HG02938 (cell line): ENCODE measurements around the gene FBXO39.
A peak's percentile ranks its signal among the peaks of the same experiment; 100 is the strongest.
"Not testable (repeated sequence)": the region's sequence is repeated elsewhere in the genome, so short reads cannot be mapped to it uniquely, and the experiment has no call there.

ENCODE experiments used
- ATAC-seq: cut with Tn5 transposase; IDR thresholded peaks from one replicate; pipeline ENCODE4 v1.9.1; 2021; ENCODE audit warnings: mild to moderate bottlenecking, moderate library complexity; ENCODE audit not compliant: unreplicated experiment

Gene FBXO39

DNA sequence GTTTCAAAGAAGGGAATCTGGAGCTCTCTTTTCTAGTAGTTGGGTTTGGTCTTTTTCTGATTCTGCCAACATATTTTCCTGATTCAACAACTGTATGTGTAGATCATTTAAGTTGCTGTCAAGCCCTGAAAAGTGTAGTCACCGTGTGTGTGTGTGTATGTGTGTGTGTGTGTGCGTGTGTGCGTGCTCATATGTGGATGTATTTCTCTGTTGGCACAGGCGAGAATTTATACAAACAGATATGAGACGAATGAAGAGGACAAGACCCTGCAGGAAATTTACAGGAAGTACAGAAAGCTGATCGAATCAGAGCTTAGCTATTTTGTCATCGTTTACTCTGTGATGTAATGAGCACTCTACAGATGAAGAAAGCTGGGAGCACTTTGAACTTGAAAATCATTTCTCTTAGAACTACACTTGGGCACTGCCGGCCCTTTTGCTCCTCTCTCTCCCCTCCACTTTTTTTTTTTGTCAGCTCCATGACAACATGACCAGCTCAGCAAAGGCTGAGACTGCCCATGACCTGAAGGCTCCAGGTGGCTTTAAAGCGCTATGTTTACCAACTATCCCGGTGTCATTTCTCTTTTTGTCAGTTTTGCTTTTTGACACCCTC is 11.2 kb downstream of the FBXO39 start:
- ATAC-seq: no peak

DNA sequence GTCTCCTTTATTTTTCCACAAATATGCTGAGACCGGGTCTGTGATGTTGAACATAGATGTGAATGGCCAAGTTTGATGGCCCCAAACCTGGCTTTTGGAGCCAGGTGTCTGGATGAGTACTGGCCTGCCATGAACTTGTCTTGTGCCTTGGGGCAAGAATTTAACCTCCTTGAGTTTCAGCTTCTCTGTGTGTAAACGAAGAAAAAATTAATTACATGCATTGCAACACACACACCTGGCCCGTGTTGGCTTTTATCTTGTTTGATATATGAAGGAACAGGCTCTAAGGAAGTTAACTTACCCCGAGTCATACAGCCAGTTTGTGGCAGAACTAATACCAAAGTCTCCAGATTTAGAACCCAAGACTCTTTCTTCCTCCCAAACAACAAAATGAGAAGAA is 13.1 kb downstream of the FBXO39 start:
- ATAC-seq: no peak

DNA sequence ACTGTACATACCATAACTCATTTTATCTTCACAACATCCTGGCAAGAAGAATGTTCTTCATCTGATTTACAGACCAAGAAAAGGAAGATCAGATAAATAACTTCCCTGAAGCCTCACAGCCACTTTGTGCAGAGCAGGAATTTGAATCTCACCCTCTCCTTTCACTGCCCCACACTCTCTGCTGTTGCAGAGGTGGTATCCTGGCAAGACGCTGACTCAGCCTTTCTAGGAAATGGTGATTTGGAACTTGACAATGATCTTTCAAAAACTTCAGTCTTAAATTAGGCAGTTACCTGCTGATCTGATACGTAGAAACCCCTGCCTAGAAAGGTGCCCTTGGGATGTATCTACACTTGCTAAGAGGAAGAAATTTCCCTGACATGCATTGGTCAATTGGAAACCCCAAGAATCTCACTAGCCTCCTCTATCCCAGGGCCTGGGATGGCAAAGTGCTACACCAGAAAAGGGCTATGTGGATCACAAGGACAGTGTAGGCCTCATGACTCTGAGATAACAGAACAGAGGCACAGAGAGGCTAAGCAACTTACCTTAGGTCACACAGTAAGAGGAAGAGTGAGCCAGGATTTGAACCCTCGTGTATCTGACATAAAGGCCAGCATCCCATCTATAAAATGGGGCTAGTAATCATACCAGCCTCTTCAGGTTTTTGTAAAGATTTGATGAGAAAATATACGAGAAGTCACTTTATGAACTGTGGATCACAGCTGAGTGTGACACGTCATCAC is 17.9 kb downstream of the FBXO39 start:
- no peak for ATAC-seq

DNA sequence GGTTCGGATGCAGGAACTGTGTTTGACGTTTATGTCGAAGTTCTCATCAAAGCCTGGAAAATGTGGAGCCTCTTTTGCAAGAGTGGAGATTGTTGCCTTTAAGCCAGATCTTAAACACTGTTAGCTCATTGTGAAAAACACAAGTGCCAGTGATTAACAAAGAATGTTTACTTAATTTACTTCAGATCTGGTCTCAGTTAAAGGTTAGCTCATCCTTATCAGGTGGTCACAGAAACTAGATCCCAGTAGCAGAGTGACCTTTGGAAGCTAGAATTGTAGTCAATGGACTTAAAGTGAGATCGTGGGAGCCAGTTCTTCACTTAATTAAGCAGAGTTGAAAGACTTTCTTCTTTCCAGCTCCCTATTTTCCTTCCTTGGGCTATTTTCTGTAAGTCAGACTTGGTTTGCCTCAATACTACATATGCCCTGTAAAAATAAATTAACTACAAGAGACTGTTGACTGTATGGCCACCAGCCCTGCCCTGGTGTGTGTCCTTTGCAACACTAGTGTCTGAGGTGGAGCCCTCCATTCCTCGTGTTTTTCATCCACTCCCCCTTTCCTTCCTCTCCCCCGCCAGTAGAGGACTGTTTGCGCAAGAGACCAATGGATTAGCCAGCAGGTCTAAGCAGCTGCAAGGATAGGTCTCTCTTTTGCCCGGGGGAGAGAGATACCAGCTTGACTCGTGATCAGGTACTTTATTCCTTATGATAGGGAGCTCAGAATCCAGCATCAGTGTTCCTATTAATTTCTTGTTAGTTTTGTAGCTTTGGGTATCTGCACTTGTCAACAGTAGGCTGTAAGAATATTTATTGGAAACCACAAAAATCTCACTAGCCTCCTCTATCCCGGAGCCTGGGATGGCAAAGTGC is 20.2 kb downstream of the FBXO39 start:
- no peak for ATAC-seq

DNA sequence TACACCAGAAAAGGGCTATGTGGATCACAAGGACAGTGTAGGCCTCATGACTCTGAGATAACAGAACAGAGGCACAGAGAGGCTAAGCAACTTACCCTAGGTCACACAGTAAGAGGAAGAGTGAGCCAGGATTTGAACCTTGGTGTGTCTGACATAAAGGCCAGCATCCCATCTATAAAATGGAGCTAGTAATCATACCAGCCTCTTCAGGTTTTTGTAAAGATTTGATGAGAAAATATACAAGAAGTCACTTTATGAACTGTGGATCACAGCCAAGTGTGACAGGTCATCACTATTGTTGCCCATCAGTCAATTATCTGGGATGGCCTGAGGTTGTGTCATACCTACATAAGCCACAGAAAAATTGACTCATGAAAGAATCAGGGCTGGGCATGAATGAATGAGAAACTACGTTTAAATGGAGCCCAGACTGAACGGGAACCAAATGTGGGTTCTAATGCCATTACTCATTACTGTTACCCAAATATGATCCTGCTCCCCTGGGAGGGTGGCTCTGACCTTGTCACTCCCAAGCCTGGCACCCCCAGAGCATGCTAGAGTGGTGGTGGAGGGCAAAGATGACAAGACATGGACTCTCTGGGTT is 21.0 kb downstream of the FBXO39 start:
- ATAC-seq: no peak

DNA sequence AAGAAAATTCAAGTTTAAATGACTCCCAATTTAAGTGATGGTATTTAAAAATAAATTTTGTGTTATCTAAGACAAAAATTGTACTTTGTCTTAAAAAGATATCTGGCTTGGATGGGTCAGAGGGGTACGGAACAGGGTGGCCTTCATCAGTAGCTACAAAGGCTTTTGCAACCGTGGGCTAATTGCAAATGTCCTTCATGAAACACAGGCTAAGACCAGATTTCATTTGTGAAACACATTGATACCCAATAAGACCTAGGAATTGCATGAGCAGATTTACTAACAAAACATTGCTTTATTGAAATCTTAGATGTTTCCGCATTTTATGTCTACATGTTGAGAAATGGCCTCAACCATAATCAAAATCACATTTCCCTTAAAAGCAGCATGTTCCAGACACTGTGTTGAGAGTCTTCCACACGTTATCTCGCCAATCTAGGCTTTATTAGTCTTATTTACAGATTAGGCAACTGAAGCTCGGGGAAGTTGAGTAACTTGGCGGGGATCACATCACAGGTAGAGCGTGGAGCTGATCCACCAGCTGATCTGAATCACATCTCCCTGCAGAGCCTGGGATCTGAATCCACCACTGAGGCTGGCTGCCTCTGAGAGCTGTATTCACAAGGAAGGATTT is 21.8 kb downstream of the FBXO39 start:
- no peak for ATAC-seq

DNA sequence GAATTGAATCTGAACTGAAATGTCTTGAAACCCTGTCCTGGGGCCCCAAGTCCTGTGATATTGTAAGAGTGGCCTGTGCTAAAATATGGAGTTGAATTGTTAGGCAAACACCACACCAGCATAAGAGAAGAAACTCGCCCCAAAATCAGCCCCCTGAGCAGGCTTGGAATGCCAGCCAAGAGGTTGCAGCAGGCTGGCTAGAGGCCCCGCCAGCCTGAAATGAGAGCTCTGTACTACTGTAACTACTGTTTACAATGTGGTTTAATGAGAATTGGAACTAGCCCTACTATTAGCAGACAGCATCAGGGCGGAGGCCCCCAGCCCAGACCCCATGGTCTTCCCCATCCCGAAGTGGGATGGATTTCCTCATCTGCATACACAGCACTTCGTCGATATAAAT is 23.7 kb downstream of the FBXO39 start:
- ATAC-seq: no peak

DNA sequence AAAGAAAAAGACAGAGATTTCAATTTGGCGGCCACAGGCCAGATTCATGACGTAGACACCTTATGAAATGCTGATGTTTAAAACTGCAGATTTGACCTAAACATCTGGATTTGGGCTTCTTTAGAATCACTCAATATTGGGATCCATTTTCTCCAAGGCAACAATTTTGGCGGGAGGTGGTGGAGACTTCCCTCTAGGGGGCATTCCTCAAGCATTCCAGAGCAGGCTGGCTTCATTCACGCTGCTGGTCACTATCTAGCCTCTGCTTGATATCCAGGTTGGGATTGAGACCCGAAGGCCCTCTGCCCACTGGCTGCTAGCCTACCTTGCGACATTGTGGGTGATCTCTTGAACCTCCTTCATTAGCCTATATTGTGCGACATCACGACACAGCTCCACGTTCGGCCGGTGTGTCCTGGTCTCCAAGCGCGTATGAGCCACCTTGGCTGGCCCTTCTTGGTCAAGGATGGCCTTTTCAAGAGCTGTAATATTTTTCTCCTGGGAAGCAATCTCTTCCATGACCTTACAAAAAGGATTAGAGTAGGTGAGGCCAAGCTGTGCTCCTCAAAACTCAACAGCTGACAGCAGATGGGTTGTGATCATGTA is 24.5 kb downstream of the FBXO39 start:
- ATAC-seq: no peak

DNA sequence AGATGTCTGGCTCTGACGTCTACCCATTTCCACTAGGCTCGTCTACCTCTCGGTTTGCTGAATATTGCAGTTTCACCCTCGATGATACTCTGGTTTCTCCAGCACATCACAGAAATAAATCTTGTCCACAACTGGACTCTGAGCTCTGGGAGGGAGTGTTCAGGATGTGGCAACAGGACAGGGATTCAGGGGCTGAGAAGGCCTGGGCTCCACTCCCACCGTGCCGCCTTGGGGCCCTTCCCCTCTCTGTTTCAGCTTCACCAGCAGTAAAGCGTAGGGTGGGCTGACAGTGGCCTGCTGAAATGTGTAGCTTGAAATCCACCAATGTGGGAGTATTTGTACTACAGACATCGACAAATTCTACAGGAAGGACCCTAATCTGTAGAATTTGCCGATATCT is 35.5 kb downstream of the FBXO39 start:
- no peak for ATAC-seq

DNA sequence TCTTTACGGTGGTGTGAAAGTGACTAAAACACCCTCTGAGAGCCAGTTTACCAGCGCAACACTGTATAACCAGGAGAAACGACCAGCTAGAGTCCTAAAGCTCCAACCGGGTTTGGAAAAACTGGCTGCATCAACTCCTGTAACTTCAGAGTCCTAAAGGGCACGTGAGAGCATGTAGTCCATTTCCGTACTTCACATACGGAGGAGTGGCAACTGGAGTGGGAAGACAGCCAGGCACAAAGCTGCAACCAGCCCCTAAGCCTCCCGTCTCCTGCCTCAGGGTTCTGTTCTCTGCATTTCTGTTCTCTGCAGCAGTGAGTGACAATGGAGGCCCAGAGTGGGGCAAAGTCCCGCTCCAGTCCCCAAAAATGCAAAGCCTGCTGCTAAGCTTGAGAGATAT is 36.3 kb downstream of the FBXO39 start:
- no peak for ATAC-seq

DNA sequence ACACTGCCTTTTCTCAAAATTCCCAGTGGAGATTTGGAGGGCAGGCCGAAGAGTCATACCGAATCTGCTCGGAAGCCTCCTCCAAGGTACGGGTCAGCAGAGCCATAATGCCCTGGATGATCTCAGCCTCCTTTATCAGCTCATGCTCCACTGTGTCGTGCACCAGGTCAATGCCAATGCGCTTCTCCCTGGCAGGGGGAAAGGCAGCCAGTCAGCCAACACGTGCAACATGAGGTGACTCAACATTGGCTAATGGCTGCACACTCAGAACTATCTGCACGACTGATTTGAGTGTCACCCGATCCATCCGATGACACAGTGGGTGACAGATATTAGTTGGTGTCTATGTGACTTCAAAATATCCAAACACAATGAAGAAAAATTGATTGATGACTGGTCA is 39.8 kb downstream of the FBXO39 start:
- ATAC-seq: no peak

DNA sequence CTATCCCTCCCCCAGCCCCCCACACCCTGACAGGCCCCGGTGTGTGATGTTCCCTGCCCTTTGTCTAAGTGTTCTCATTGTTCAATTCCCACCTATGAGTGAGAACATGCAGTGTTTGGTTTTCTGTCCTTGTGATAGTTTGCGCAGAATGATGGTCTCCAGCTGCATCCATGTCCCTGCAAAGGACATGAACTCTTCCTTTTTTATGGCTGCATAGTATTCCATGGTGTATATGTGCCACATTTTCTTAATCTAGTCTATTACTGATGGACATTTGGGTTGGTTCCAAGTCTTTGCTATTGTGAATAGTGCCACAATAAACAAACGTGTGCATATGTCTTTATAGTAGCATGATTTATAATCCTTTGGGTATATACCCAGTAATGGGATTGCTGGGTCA is 40.4 kb downstream of the FBXO39 start:
- ATAC-seq: not testable (repeated sequence)

DNA sequence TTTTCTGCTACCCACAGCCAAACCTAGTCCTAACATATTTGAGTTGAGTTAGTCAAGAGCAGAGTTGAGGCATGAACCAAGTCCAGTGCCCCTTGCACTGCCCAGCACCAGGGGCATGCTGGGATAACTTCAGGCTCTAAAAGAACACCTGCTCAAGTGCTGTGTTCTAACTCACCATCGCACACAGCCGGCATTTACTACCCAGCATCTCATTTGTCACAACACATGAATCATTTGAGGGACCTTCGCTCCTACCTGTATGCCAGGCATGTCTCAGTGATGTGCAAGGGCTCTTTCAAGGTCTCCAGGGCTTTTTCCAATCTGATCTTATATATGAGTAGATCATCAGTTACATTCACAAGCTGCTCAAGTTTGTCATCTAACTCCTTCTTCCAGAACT is 42.9 kb downstream of the FBXO39 start:
- ATAC-seq: no peak

DNA sequence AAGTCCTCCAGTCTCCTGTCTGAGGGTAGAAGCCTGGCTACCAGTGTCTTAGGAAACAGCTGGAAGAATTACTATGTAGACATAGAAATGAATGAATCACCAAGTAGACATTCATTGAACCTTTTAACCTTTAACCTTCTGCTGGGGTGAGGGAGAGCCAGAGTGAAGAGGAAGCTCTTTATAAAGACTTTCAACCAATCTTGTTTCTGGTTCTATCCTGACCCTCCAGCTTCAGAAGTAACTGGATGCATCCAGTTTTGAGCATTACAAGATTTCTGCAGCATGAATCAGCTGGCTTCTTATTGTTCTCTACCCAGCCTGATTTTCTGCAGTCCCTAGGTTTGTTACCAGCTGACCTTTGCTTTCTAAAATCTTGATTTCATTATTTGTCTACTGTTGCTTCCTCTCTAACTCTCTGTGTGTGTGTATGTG is 47.0 kb downstream of the FBXO39 start:
- no peak for ATAC-seq

DNA sequence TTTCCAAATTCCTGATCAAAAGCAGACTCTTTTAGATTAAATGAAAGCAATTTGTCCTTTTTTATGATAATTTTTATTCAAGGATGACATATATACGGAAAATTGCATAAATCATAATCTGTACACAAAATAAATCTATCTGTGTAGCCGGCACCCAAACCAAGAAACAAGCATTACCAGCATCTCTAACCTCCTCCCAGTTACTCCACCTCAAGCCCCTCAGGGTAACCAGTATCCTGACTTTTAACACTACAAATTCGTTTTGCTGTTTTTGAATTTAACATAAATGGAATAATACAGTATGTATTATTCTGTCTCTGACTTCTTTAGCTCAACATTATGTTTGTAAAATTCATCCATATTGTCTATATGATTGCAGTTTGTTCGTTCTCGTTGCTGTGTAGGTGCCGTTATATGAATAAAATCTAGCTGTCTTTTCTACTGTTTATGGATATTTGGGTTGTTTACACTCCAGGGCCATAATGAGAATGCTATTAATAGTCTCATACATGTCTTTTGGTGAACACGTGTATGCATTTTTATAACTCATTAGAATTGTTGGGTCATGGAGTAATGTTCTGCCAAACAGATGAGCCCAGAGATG is 54.5 kb downstream of the FBXO39 start:
- no peak for ATAC-seq

DNA sequence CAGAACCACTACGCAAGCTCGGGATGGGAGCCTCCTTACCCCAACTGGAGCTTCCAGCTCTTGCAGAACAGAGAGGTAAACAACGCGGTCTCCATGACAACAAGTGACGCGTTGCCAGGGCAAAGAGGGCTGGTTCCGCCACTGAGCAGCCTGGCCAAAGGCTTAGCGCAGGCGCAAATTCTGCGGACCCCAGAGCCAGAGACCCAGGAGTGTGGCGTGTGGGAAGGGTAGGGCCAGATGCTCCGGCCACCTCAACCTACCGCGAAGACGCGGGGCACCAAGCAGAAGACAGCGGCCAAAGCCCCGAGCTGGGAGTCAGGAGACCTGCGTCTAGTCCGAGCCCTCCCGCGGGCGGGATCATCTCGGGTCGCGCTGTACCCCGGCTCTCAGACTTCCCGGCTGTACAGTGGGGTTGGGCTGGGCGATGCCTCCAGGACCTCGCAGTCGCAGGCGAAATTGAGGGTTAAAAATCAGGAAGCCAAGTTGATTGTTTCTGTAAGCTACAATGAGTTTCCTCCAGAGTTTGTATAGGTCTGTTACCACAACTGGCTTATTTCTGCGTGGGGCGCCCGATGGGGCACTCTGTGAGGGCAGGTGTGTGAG is 55.7 kb downstream of the FBXO39 start, which contains the start of gene TEKT1:
Gene TEKT1, minus strand, starts transcription at position 69 of the 603 bp plus-strand sequence. CDS start 1,353 bp downstream, outside the sequence.
- peak; percentile 52 for ATAC-seq
